Activated B cell treated with CpG ODN at 0.5 μM for 24 hours (primary cell): ENCODE data around the gene CISD1. TPM values are rescaled to one million over a fixed set of nuclear protein-coding genes. Genes with fewer than 3 reads are reported as not detected.
"Not testable (repeated sequence)": the region's sequence is repeated elsewhere in the genome, so short reads cannot be mapped to it uniquely, and the experiment has no call there.

Experiments used
- ATAC-seq: fragments of 200-7000 bp; cut with Tn5 transposase; one replicate; pipeline ENCODE4 v1.10.0; 2021; ENCODE audit warnings: low read depth, mild to moderate bottlenecking, moderate library complexity
- CTCF ChIA-PET: fragments of 350-600 bp; sonication (Branson Sonifier 250); formaldehyde crosslinking; loops from one replicate; lab custom pipeline; 2021; ENCODE audit warnings: antibody characterized with exemption; lab: Charles Lee
- POLR2A ChIA-PET: fragments of 350-600 bp; sonication (Branson Sonifier 250); formaldehyde crosslinking; loops from one replicate; lab custom pipeline; 2021; ENCODE audit warnings: antibody characterized with exemption; lab: Charles Lee
- DNase-seq: peaks from one replicate; pipeline ENCODE4 v3.0.0; 2022
- H3K27ac Mint-ChIP-seq: one replicate; pipeline ENCODE4 v1.8.0; 2020; ENCODE audit warnings: mixed read lengths
- H3K27me3 Mint-ChIP-seq: one replicate; pipeline ENCODE4 v1.8.0; 2021; ENCODE audit warnings: mixed read lengths
- H3K36me3 Mint-ChIP-seq: one replicate; pipeline ENCODE4 v1.8.0; 2021; ENCODE audit warnings: low read depth, mixed read lengths
- H3K4me1 Mint-ChIP-seq: one replicate; pipeline ENCODE4 v1.8.0; 2021; ENCODE audit warnings: mixed read lengths
- H3K4me3 Mint-ChIP-seq: one replicate; pipeline ENCODE4 v1.8.0; 2020; ENCODE audit warnings: mild to moderate bottlenecking, mixed read lengths
- H3K9me3 Mint-ChIP-seq: one replicate; pipeline ENCODE4 v1.8.0; 2020; ENCODE audit warnings: mixed read lengths
- CTCF ChIP-seq: fragments of 200-600 bp; IDR thresholded peaks from one replicate; pipeline ENCODE4 v1.8.0; 2022; ENCODE audit warnings: antibody characterized with exemption, mild to moderate bottlenecking
- intact Hi-C: fragments of 100-400 bp; cut with micrococcal nuclease; formaldehyde crosslinking; loops from one replicate; pipeline ENCODE4 v1.15.1; 2024
- total RNA-seq: library from RNA; stranded (reverse); gene quantifications from 2 replicates; pipeline ENCODE4 v1.2.3, GENCODE V29; 2022

Gene CISD1
- total RNA-seq, 1 donor from 2014 or later: 16.7 TPM

- no peak for TF ChIP-seq CTCF
- peaks cover 56% of the 10 kb centered on the region for H3K4me1 Mint-ChIP-seq
- peak overlapping the region; percentile 20 for H3K27ac Mint-ChIP-seq
- intact Hi-C loops: no loop called here
- no peak for ATAC-seq
- H3K9me3 Mint-ChIP-seq: no peaks in the 10 kb centered on the region
- H3K27me3 Mint-ChIP-seq: no peaks in the 10 kb centered on the region
- DNase-seq: no peak
- no peak overlapping the region for H3K4me3 Mint-ChIP-seq
- peaks cover 47% of the 10 kb centered on the region for H3K36me3 Mint-ChIP-seq
- CTCF ChIA-PET: no interaction called here
- POLR2A ChIA-PET: no interaction called here
These were observed 31.7 kb upstream of the CISD1 start for GRCh38 chr10:58237014-58237834.

- no peaks in the 10 kb centered on the region for H3K27me3 Mint-ChIP-seq
- H3K9me3 Mint-ChIP-seq: peaks cover 3% of the 10 kb centered on the region
- H3K4me3 Mint-ChIP-seq: no peak overlapping the region
- peaks cover 43% of the 10 kb centered on the region for H3K36me3 Mint-ChIP-seq
- H3K27ac Mint-ChIP-seq: no peak overlapping the region
- H3K4me1 Mint-ChIP-seq: peaks cover 48% of the 10 kb centered on the region
- CTCF ChIA-PET: no interaction called here
- no peak for ATAC-seq
- DNase-seq: no peak
- intact Hi-C loops: loop anchor here (2.0 kb wide), 2 partner anchors 13 to 15 kb away; no protein-coding TSS in a partner anchor
- TF ChIP-seq CTCF: no peak
- POLR2A ChIA-PET: no interaction called here
These were observed 29.3 kb upstream of the CISD1 start for GRCh38 chr10:58239561-58240169.

- Mint-ChIP-seq H3K36me3 (peaks cover 34% of the 10 kb centered on the region), H3K4me3 (no peak overlapping the region), H3K9me3 (peaks cover 3% of the 10 kb centered on the region), H3K4me1 (peaks cover 54% of the 10 kb centered on the region), H3K27ac (no peak overlapping the region), H3K27me3 (no peaks in the 10 kb centered on the region)
- ChIA-PET POLR2A (no interaction called here), CTCF (no interaction called here)
- no peak for DNase-seq
- no peak for TF ChIP-seq CTCF
- ATAC-seq: no peak
- intact Hi-C loops: loop anchor here (2.0 kb wide), 1 partner anchor 16 kb away; no protein-coding TSS in a partner anchor
These were observed 28.4 kb upstream of the CISD1 start for GRCh38 chr10:58240531-58240930.

GRCh38 chr10:58241346-58241745 lies 27.6 kb upstream of the CISD1 start:
- Mint-ChIP-seq H3K27me3 (no peaks in the 10 kb centered on the region), H3K4me1 (peaks cover 62% of the 10 kb centered on the region), H3K36me3 (peaks cover 27% of the 10 kb centered on the region), H3K27ac (no peak overlapping the region), H3K9me3 (peaks cover 3% of the 10 kb centered on the region), H3K4me3 (no peak overlapping the region)
- CTCF ChIA-PET: no interaction called here
- POLR2A ChIA-PET: interaction anchor here (0.6 kb wide), 1 partner anchor 35 kb away, joined by 3 read pairs; no protein-coding TSS in a partner anchor
- no peak for TF ChIP-seq CTCF
- intact Hi-C loops: loop anchor here (2.0 kb wide), 1 partner anchor 17 kb away; no protein-coding TSS in a partner anchor
- no peak for ATAC-seq
- no peak for DNase-seq

- Mint-ChIP-seq H3K9me3 (peaks cover 3% of the 10 kb centered on the region), H3K4me3 (no peak overlapping the region), H3K4me1 (peaks cover 51% of the 10 kb centered on the region), H3K27ac (no peak overlapping the region), H3K36me3 (peaks cover 13% of the 10 kb centered on the region), H3K27me3 (no peaks in the 10 kb centered on the region)
- no peak for TF ChIP-seq CTCF
- ChIA-PET CTCF (no interaction called here), POLR2A (no interaction called here)
- DNase-seq: no peak
- ATAC-seq: no peak
- intact Hi-C loops: no loop called here
These were observed 25.7 kb upstream of the CISD1 start for GRCh38 chr10:58243269-58243668.

GRCh38 chr10:58243801-58244200 lies 25.2 kb upstream of the CISD1 start:
- intact Hi-C loops, DNase-seq, H3K27me3 Mint-ChIP-seq, POLR2A ChIA-PET, H3K27ac Mint-ChIP-seq, H3K9me3 Mint-ChIP-seq, ATAC-seq, H3K4me3 Mint-ChIP-seq, CTCF ChIA-PET: not testable (repeated sequence)
- Mint-ChIP-seq H3K36me3 (peaks cover 13% of the 10 kb centered on the region), H3K4me1 (peaks cover 51% of the 10 kb centered on the region)

- CTCF ChIA-PET, DNase-seq, intact Hi-C loops, ATAC-seq, H3K4me3 Mint-ChIP-seq, POLR2A ChIA-PET, H3K27me3 Mint-ChIP-seq, H3K9me3 Mint-ChIP-seq, H3K27ac Mint-ChIP-seq: not testable (repeated sequence)
- peaks cover 13% of the 10 kb centered on the region for H3K36me3 Mint-ChIP-seq
- H3K4me1 Mint-ChIP-seq: peaks cover 46% of the 10 kb centered on the region
These were observed 24.7 kb upstream of the CISD1 start for GRCh38 chr10:58244242-58244641.
